ENCODE measurements around the gene NDUFA3.

The NDUFA3 gene

DNA sequence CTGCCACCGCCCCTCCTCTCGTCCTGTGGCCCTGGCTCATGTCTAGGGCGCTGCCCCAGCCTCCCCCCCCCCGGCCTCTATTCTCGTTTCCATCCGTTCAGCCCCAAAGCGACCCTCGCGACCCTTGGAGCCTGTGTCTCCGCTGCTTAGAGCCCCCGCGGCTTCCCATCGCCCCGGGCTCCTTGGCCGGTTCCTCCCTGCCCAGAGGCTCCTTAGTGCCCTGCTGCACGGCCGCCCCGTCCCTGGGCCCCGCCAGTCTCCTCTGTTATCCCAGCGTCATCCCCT is 25.7 kb downstream of the NDUFA3 start:
- ATAC-seq (ENCODE audit: low read depth) (no peak), DNase-seq (ENCODE audit: low spot score) (no peak)
- Histone ChIP-seq H3K4me3 (ENCODE audit: severe bottlenecking) (no peak overlapping the region), H3K9me3 (ENCODE audit: severe bottlenecking) (no peaks in the 10 kb centered on the region), H3K27me3 (ENCODE audit: insufficient read depth, poor library complexity, severe bottlenecking) (no peaks in the 10 kb centered on the region), H3K36me3 (ENCODE audit: low read depth) (peaks cover 37% of the 10 kb centered on the region), H3K4me1 (ENCODE audit: insufficient read depth, poor library complexity, severe bottlenecking) (no peaks in the 10 kb centered on the region), H3K27ac (ENCODE audit: poor library complexity, severe bottlenecking) (no peak overlapping the region)
- TF ChIP-seq, protein P1, sequence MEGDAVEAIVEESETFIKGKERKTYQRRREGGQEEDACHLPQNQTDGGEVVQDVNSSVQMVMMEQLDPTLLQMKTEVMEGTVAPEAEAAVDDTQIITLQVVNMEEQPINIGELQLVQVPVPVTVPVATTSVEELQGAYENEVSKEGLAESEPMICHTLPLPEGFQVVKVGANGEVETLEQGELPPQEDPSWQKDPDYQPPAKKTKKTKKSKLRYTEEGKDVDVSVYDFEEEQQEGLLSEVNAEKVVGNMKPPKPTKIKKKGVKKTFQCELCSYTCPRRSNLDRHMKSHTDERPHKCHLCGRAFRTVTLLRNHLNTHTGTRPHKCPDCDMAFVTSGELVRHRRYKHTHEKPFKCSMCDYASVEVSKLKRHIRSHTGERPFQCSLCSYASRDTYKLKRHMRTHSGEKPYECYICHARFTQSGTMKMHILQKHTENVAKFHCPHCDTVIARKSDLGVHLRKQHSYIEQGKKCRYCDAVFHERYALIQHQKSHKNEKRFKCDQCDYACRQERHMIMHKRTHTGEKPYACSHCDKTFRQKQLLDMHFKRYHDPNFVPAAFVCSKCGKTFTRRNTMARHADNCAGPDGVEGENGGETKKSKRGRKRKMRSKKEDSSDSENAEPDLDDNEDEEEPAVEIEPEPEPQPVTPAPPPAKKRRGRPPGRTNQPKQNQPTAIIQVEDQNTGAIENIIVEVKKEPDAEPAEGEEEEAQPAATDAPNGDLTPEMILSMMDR (IDR thresholded peaks at IDR 0.05; ENCODE audit: poor library complexity, severe bottlenecking): no peak

DNA sequence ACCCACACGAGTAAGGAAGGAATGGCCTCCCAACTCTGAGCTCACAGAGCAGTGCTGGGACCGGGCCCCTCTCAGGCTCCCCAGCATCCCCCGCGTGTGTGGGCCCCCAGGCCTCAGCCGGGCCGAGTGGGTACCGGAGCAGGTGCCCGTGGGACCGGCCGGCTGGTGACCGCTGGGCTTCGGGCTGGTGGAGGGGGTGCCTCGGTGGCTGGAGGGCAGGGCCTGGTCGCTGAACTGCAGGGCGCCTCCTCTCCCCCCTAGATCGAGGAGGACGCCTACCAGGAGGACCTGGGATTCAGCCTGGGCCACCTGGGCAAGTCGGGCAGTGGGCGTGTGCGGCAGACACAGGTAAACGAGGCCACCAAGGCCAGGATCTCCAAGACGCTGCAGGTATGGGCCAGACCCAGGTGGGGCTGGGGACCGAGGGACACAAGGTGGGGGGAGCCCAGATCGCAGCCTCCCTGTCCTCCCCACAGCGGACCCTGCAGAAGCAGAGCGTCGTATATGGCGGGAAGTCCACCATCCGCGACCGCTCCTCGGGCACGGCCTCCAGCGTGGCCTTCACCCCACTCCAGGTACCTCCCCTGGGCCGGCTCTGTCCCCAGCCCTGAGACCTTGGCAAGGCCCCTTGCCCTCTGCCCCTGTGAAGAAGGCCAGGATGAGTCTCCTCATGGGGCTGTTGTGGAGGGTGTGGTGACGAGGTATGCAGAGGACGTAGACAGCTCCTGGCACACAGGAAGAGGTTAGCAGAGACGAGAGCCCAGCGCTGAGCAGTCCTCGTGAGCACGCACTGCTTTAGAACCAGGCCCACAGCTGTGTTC is 26.4 kb downstream of the NDUFA3 start:
- no peaks in the 10 kb centered on the region for H3K27me3 ChIP-seq (ENCODE audit: insufficient read depth, poor library complexity, severe bottlenecking)
- no peaks in the 10 kb centered on the region for H3K4me1 ChIP-seq (ENCODE audit: insufficient read depth, poor library complexity, severe bottlenecking)
- no peak overlapping the region for H3K4me3 ChIP-seq (ENCODE audit: severe bottlenecking)
- DNase-seq (ENCODE audit: low spot score): no peak
- TF ChIP-seq, protein P1 (IDR thresholded peaks at IDR 0.05; ENCODE audit: poor library complexity, severe bottlenecking): no peak
- no peaks in the 10 kb centered on the region for H3K9me3 ChIP-seq (ENCODE audit: severe bottlenecking)
- ATAC-seq (ENCODE audit: low read depth): no peak
- peaks cover 31% of the 10 kb centered on the region for H3K36me3 ChIP-seq (ENCODE audit: low read depth)
- no peak overlapping the region for H3K27ac ChIP-seq (ENCODE audit: poor library complexity, severe bottlenecking)

DNA sequence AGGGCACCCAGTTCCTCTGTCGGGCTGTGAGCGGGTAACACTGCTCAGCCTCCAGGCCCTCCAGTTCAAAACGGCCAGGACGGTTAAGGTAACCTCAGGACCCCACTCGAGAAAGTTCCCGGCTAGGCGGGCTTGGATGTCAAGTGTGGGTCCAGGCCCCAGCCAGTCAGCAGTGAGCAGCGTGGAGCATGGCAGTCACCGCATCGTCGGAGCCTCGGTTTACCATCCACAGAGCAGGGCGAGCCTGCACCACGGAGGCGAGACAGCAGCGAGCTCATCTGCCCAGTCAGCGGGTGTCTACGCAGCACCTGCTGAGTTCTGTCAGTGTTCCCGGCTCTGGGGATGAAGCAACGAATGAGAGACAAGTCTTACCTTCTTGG is 27.0 kb downstream of the NDUFA3 start:
- ATAC-seq (ENCODE audit: low read depth): no peak
- Histone ChIP-seq H3K36me3 (ENCODE audit: low read depth) (peaks cover 25% of the 10 kb centered on the region), H3K27me3 (ENCODE audit: insufficient read depth, poor library complexity, severe bottlenecking) (no peaks in the 10 kb centered on the region), H3K4me3 (ENCODE audit: severe bottlenecking) (no peak overlapping the region), H3K4me1 (ENCODE audit: insufficient read depth, poor library complexity, severe bottlenecking) (no peaks in the 10 kb centered on the region), H3K27ac (ENCODE audit: poor library complexity, severe bottlenecking) (no peak overlapping the region), H3K9me3 (ENCODE audit: severe bottlenecking) (no peaks in the 10 kb centered on the region)
- no peak for DNase-seq (ENCODE audit: low spot score)
- TF ChIP-seq, protein P1 (IDR thresholded peaks at IDR 0.05; ENCODE audit: poor library complexity, severe bottlenecking): no peak

DNA sequence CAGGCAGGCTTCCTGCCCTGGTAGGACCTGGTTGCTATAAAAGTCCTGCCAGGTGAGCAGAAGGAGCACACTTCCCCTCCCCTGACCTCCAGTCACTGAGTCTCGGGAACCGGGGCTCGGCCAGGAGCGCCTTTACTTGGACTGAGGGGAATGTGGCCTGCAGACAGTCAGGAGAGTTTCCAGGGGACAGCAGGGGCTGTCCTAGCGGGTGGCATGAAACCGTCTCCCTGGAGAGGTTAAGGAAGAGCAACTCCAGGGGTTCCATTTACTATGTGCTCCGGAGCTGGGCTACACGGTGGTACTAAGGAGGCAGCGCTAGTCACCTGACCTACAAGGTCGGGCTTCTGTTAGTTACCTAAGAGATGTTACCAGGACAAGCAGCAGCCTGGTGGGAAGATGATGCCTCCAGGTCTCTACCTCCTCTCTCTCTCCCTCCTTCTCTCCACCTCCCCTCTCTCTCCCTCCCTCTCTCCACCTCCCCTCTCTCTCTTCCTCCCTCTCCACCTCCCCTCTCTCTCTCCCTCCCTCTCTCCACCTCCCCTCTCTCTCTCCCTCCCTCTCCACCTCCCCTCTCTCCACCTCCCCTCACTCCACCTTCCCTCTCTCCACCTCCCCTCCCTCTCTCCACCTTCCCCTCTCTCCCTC is 30.8 kb downstream of the NDUFA3 start:
- no peaks in the 10 kb centered on the region for H3K27me3 ChIP-seq (ENCODE audit: insufficient read depth, poor library complexity, severe bottlenecking)
- no peak overlapping the region for H3K27ac ChIP-seq (ENCODE audit: poor library complexity, severe bottlenecking)
- ATAC-seq (ENCODE audit: low read depth) (no peak), DNase-seq (ENCODE audit: low spot score) (no peak)
- H3K36me3 ChIP-seq (ENCODE audit: low read depth): peaks cover 7% of the 10 kb centered on the region
- no peak overlapping the region for H3K4me3 ChIP-seq (ENCODE audit: severe bottlenecking)
- no peaks in the 10 kb centered on the region for H3K9me3 ChIP-seq (ENCODE audit: severe bottlenecking)
- TF ChIP-seq, protein P1 (IDR thresholded peaks at IDR 0.05; ENCODE audit: poor library complexity, severe bottlenecking): no peak
- H3K4me1 ChIP-seq (ENCODE audit: insufficient read depth, poor library complexity, severe bottlenecking): no peaks in the 10 kb centered on the region

All from RWPE2 (cell line).